GM12801 (cell line): ENCODE data around the gene SMAD3.

ENCODE experiments used
- TF ChIP-seq, protein P1 (sequence below): IDR thresholded peaks from one replicate; pipeline ENCODE4 v1.5.1; 2011; ENCODE audit warnings: control low read depth; ENCODE audit not compliant: insufficient read length; ENCODE audit errors: extremely low read depth

Gene SMAD3

GRCh38 chr15:67156426-67156825 is 91.0 kb downstream of the SMAD3 start:
- TF ChIP-seq, protein P1, sequence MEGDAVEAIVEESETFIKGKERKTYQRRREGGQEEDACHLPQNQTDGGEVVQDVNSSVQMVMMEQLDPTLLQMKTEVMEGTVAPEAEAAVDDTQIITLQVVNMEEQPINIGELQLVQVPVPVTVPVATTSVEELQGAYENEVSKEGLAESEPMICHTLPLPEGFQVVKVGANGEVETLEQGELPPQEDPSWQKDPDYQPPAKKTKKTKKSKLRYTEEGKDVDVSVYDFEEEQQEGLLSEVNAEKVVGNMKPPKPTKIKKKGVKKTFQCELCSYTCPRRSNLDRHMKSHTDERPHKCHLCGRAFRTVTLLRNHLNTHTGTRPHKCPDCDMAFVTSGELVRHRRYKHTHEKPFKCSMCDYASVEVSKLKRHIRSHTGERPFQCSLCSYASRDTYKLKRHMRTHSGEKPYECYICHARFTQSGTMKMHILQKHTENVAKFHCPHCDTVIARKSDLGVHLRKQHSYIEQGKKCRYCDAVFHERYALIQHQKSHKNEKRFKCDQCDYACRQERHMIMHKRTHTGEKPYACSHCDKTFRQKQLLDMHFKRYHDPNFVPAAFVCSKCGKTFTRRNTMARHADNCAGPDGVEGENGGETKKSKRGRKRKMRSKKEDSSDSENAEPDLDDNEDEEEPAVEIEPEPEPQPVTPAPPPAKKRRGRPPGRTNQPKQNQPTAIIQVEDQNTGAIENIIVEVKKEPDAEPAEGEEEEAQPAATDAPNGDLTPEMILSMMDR = no peak

DNA sequence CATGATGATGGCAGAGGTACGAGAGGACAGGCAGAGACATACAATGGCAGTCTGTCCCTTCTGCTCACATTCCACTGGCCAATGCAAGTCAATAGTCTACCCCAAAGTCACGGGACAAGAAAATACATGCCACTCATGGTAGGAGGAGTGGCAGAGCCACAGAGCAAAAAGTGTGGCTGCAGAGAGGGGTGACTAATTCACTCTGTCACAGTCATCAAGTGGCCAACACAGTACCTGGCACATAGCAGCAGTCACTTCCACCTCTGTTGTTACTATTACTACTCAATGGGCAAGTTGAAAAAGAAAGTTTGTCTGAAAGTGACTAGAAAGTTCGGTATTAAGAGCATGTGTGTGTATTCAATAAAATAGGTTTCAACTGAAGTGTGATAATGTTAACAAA is 91.4 kb downstream of the SMAD3 start:
- TF ChIP-seq, protein P1 = no peak

DNA sequence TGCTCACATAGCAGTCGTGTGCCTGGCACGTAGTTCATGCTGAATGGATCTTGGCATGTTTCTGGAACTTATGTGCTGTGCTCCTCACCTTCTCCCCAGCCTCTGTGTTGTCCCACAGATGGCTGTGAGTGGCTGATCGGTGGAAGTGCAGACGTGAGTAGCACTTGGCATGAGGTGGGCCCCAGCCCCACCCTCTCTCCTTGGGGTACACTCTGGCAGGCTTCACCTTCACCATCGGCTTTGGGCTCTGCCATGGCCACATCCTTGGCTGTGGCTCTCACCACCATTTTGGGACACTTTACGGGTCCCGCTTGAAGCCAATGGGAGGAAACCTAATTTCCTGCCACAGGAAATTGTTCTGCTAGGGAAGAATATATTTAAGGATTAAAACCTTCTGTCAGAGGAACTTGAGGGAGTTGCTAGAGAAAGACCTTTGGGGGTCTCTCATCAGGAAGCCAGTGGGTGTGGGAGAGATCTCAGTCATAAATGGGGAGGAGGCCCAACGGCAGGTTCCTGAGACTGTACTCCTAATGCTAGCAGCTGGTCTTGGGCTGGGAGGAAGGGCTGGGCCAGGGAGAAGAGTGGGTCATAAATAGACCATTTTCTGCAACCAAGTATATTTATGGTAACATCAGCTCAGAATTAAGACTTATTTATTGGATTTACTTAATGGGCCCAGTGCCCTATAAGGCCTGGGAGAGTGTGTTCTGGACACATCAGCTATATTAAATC is 92.3 kb downstream of the SMAD3 start:
- TF ChIP-seq, protein P1 = no peak

DNA sequence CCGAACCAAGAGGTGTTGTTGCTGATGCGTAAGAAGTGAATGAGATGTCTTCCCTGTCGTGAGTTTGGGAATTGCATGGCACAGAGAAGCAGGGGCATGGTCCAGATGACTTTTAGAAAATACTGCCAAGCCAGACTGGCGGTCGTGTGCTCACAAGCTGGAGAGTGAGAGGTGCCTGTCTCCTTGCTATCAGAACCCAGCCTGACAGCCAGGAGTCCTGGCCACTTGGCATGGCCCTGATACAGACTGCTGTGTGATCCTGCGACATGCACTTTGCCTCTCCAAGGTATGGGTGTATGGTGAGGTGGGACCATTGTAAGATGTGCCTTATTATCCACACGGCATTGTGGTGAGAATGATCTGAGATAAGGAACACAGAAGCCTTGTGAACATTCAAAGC is 93.0 kb downstream of the SMAD3 start:
- TF ChIP-seq, protein P1 = no peak

- TF ChIP-seq, protein P1 = no peak
Measured at GRCh38 chr15:67161412-67161811, 96.0 kb downstream of the SMAD3 start.

DNA sequence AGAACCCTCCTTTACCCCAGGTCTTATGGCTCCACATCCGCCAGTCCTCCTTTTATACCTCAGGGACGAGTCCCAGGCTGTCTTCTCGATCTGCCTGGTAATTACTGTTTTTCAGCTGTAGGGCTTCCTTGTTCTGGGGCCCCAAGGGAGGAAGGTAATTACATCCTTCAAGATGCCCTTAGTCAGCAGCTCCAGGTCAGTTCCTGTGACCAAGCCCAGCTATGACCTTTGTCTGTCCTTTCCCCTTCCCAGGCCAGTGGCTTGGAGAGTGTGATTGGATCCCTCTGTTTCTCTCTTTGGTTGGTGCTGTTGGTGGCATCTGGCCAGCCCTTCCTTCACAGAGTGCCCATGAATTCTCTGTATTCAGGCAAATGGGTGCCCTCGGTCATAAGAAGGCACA is 96.5 kb downstream of the SMAD3 start:
- TF ChIP-seq, protein P1 = no peak

GRCh38 chr15:67163180-67163579 is 97.8 kb downstream of the SMAD3 start:
- TF ChIP-seq, protein P1 = no peak

GRCh38 chr15:67164401-67164791 is 99.0 kb downstream of the SMAD3 start:
- TF ChIP-seq, protein P1 = no peak
